Left lobe of liver (tissue), 2 donors: Measurements from ENCODE around the gene CBLB. TPM values are rescaled to one million over a fixed set of nuclear protein-coding genes. Genes with fewer than 3 reads are reported as not detected.

Experiments
- ATAC-seq: fragments of 200-7000 bp; cut with Tn5 transposase; one replicate; pipeline ENCODE4 v1.9.1; 2020; ENCODE audit warnings: mild to moderate bottlenecking, moderate library complexity
- DNase-seq: peaks from one replicate; pipeline ENCODE4 v3.0.0-alpha.2; 2020; ENCODE audit warnings: low spot score
- total RNA-seq: library from RNA; stranded (reverse); gene quantifications from one replicate; pipeline ENCODE4 v1.2.1, GENCODE V29; 2021
- donor health status: DM: no; HTN: no; CAD: no; lungs with moderate emphysema.
- donor health status: DM: no; HTN: yes; CAD: no.

The CBLB gene
- 9.5 TPM for total RNA-seq

DNA sequence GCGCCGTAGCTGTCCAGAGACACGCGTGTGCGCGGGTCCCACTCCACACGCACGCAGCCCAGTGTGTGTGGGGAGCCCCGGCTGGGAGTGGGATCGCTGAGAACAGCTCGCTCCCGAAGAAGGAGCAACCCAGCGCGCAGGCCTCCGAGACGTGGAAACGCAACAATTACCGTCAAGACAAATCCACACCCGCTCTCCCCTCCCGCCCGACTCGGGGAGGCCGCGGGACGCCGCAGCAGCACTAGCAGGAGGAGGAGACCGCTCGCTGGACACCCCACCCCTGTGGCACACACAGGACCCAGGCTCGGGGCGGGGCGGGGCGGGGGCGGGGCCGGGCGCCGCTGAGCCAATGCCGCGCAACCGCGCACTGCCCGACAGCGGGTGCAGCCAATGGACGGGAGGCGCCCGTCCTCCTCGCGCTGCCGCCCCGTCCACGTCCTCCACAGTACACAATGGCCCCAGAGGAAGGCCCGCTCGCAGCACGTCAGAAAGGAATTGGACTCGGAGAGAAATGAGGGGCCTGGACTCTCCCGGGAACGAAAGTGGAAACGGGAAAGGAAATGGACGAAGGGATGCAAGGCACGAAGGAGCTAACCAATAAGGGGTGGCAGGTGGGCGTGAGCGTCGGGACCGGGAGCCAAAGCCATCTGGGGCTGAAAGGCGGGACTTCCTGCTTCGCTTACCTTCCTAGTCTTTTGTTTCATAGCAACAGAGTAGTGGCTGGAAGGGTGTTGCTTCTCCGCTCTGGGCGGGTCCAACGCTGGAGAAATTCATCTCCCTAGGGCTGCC, at the start of gene CBLB:
Gene CBLB (minus strand): TSS at position 271 of the 789 bp plus-strand sequence. CDS start 1,435 bp downstream, outside the sequence.
- peak; percentile 94 for DNase-seq
- ATAC-seq: peak; percentile 89

- ATAC-seq: no peak
- DNase-seq: no peak
These were observed 48.0 kb upstream of the CBLB start for GRCh38 chr3:105916767-105917166.

- ATAC-seq (no peak), DNase-seq (no peak)
These were observed 46.7 kb upstream of the CBLB start for GRCh38 chr3:105915524-105915923.

GRCh38 chr3:105913616-105914015, 44.8 kb upstream of the CBLB start:
- no peak for DNase-seq
- ATAC-seq: no peak

DNA sequence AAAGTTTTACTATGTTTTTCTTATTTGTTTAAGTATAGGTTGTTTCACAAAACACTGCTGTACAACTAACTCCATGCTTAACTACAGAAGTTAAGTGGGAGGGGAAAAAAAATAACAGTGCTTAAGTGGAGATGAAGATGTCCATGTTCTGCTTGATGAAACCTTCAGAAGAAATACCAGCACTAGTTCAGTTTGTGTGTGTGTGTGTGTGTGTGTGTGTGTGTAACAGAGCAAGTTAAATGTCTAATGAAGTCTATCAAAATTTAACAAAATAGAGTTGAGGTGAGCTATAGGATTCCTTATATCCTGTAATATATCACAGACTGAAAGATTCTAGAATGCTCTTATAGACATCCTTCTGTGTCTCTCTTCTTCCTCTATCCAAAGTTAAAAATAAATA, 44.1 kb upstream of the CBLB start:
- no peak for ATAC-seq
- DNase-seq: no peak

DNA sequence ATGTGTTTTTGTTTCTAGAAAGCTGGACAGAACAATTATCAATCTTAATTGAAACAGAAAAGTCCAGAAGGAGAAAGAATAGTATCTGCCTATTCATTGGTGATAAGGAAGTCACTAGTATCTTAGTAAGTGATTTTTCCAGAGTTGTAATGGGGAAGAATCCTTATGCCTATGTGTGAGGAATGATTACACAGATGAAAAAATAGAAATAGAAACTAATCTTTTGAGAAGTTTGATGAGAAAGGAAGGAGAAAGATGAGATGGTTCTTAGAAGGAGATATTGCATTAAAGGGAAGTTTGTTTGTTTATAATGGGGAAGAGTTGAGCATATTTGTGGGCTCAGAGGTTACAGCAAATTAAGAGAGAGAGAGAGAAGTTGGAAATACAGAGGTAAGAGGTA, 42.7 kb upstream of the CBLB start:
- ATAC-seq: no peak
- no peak for DNase-seq

DNA sequence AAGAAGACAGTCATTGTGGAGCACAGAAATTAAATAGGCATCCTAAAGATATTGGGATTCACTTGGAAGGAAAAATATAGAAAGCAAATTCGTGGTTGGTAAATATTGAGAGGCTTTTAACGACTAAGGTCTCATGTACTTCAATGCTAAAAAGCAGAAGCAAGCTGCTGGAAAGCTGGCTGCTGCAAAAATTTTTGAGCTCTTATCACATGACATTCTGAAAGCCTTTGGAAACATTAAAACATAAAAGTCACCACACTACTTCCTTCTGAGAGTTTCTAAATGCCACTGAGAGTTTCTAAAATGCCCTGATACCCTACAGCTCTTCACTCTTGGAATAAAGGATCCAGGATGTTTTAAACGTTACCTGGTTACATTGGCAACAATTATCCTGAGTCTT, 39.0 kb upstream of the CBLB start:
- DNase-seq (no peak), ATAC-seq (no peak)

GRCh38 chr3:105906836-105907235, 38.0 kb upstream of the CBLB start:
- ATAC-seq (peak; percentile 23), DNase-seq (no peak)

- DNase-seq (no peak), ATAC-seq (no peak)
These were observed 37.5 kb upstream of the CBLB start for GRCh38 chr3:105906345-105906744.

- no peak for ATAC-seq
These were observed 36.5 kb upstream of the CBLB start for GRCh38 chr3:105905328-105905727.

GRCh38 chr3:105904678-105905284, 36.0 kb upstream of the CBLB start:
- DNase-seq (no peak), ATAC-seq (no peak)

More at GRCh38 chr3:105905328-105905727, 36.5 kb upstream of the CBLB start:
- DNase-seq: no peak

- ATAC-seq: no peak
- no peak for DNase-seq
These were observed 35.4 kb upstream of the CBLB start for GRCh38 chr3:105904251-105904650.

GRCh38 chr3:105899516-105899915, 30.7 kb upstream of the CBLB start:
- DNase-seq (no peak), ATAC-seq (no peak)

DNA sequence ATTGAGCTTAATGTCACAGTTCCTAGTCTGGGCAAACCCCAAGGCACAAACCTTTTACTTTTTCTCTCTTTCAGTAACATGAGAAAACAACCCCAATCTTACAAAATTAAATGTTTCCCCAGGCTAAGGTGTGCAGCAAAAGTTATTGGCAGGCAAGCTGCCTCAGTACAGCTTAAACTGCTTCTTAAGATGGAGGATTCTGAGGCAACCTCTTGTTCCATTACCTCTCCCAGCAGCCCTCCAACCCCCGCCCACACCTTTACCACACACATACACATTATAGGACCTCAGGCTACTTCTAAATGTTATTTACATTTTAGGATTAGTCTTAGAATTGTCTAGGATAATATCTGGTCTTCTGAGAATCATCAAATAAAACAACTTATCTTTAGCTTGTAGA, 22.3 kb upstream of the CBLB start:
- ATAC-seq (no peak), DNase-seq (no peak)

DNA sequence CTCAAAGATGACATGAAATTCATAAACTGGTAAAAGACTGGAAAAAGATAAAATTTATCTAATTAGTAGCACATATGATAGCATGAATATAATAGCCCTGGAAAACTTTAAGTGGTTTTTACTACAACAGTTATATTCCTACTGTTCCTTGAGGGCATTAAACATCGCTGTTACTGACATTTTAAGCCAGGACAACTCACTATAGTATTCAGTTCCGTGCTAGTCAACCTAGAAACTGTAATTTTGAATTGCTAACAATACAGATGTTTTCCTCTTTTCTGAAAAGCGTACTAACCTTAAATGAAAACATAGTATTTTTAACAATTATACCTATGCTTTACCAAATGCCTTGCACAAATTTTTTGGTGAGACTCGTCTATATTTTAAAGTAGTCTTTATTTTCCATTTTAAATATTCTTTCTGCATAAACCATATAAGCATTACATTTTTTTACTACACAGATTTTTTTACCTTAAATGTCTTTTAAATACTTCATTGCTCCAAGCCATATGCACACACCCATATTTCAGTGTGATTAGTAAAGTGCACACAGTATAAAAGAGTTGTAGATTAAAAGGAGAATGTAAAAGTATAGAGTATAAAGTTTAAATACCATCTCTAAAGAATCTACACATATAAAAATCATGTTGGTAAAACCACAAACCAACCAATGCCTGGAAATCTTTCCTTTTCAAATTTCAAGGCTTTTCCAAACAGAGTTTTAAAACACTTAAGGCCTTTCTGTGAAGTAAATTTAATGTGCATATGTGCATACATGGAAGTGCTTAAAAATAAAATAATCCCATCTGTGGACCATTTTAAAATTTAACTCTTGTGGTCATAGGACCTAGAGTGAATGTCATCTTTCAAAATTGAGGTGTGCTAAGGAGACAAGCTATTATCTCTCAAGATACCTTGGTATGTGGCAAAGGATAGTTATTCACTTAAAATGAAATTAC, 20.1 kb upstream of the CBLB start:
- DNase-seq: no peak
- ATAC-seq: no peak

GRCh38 chr3:105885256-105885655, 16.4 kb upstream of the CBLB start:
- peak; percentile 49 for ATAC-seq
- no peak for DNase-seq

DNA sequence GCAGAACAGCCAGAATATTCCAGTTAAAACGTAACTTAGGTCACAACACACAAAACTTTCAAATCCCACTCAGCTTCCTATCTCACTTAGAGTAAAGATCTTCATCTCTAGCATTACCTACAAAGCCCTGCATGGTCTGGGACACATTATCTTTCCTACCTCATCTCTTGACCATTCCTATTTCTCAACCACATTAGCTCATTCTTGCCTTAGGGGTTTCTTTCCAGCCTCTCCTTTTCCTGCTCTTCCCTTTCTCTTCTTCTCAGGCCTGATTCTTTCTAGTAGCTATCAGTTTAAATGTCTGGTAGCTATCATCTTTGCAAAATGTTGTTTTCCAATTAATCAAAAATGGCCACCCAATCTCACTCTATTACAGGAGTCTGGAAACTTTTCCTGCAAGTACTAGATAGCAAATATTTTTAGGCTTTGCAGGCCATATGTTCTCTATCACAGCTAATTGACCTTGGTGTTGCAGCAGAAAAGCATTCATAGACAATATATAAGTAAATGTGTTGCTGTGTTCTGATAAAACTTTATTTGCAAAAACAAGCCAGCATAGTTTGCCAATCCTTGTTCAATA, 15.1 kb upstream of the CBLB start:
- ATAC-seq: no peak
- no peak for DNase-seq

GRCh38 chr3:105880681-105881290, 12.0 kb upstream of the CBLB start:
- no peak for ATAC-seq
- DNase-seq: no peak

DNA sequence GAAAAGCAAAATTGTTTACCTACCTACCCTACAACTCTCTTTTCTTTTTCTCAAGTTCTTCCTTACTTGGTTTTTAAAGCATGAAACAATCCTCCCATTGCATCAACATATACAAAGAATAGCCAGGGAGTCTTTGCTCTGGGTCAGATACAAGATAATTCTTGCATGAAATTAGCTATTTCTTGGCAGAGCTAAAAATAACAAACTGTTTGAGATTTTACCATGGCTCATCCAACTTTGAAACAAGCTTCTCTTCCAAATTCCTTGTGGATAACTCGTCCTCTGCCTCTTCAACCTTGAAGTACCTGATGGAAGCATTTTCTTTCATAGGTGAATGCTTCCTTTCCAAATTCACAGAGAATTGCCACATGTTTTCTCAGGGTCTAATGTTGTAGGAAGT, 9.2 kb upstream of the CBLB start:
- DNase-seq (no peak), ATAC-seq (no peak)

DNA sequence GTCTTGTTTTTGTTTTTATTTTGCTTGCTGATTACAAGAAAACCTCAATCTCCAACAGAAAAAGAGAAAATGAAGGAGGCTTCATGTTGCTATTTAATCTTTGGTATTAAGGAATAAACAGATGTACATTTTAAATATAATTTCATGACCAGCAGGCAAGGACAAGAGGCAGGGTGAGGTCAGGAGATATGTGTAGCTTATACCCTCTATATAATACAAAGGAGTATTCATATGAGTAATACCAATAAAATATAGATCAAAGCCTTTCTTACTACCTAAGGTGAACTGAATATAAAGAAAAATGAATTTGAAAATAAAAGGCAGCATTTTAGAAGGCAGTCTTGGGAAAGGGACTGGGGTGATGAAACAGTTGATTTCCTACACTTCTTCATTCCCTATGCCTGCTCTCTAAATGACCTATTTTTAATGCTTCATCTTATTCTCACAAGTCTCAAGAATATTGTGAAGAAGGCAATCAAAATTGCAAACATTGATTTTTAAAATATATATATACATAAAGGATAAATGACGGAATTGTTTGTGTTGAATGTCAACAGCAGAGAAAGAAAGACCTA, 8.6 kb upstream of the CBLB start:
- no peak for DNase-seq
- no peak for ATAC-seq
